HUES6 (cell line): Measurements from ENCODE around the gene KCNJ8.
A peak's percentile ranks its signal among the peaks of the same experiment; 100 is the strongest.
"Not testable (repeated sequence)": the region's sequence is repeated elsewhere in the genome, so short reads cannot be mapped to it uniquely, and the experiment has no call there.

Experiments used
- H3K27ac ChIP-seq: 2 replicates; pipeline ENCODE4 v1.7.0; 2013; ENCODE audit warnings: low read depth, mild to moderate bottlenecking, low read length, inconsistent platforms
- H3K27me3 ChIP-seq: 2 replicates; pipeline ENCODE4 v1.6.1; 2013; ENCODE audit warnings: low read length; ENCODE audit not compliant: control insufficient read depth, insufficient read depth
- H3K36me3 ChIP-seq: 2 replicates; pipeline ENCODE4 v1.6.1; 2013; ENCODE audit warnings: low read length; ENCODE audit not compliant: control insufficient read depth, insufficient read depth
- H3K4me1 ChIP-seq: 2 replicates; pipeline ENCODE4 v1.6.1; 2013; ENCODE audit warnings: low read length; ENCODE audit not compliant: control insufficient read depth, insufficient read depth
- H3K4me3 ChIP-seq: 2 replicates; pipeline ENCODE4 v1.5.1; 2013; ENCODE audit warnings: low read depth, low read length
- H3K9ac ChIP-seq: one replicate; pipeline ENCODE4 v1.6.1; 2013; ENCODE audit warnings: mild to moderate bottlenecking, low read length
- H3K9me3 ChIP-seq: 2 replicates; pipeline ENCODE4 v1.6.1; 2013; ENCODE audit warnings: low read depth, low read length; ENCODE audit not compliant: control insufficient read depth, insufficient read depth

Gene KCNJ8

GRCh38 chr12:21782723-21783122 is 8.2 kb upstream of the KCNJ8 start:
- H3K4me3 ChIP-seq, H3K4me1 ChIP-seq, H3K9me3 ChIP-seq, H3K9ac ChIP-seq, H3K27me3 ChIP-seq, H3K36me3 ChIP-seq, H3K27ac ChIP-seq: not testable (repeated sequence)

GRCh38 chr12:21780786-21781185 is 6.3 kb upstream of the KCNJ8 start:
- no peak overlapping the region for H3K27ac ChIP-seq
- peaks cover 8% of the 10 kb centered on the region for H3K27me3 ChIP-seq
- H3K9ac ChIP-seq = no peak overlapping the region
- no peaks in the 10 kb centered on the region for H3K36me3 ChIP-seq
- H3K9me3 ChIP-seq = no peaks in the 10 kb centered on the region
- no peak overlapping the region for H3K4me3 ChIP-seq
- no peaks in the 10 kb centered on the region for H3K4me1 ChIP-seq

- Histone ChIP-seq H3K4me1 (peaks cover 8% of the 10 kb centered on the region; the same call in 1 of the 2 replicates), H3K9me3 (no peaks in the 10 kb centered on the region), H3K9ac (no peak overlapping the region), H3K4me3 (no peak overlapping the region), H3K27me3 (peaks cover 34% of the 10 kb centered on the region), H3K36me3 (no peaks in the 10 kb centered on the region), H3K27ac (no peak overlapping the region)
Measured at GRCh38 chr12:21776175-21776574, 1.7 kb upstream of the KCNJ8 start.

- no peaks in the 10 kb centered on the region for H3K36me3 ChIP-seq
- peaks cover 8% of the 10 kb centered on the region; the same call in 1 of the 2 replicates for H3K4me1 ChIP-seq
- H3K9me3 ChIP-seq = no peaks in the 10 kb centered on the region
- H3K27ac ChIP-seq = no peak overlapping the region
- H3K9ac ChIP-seq = no peak overlapping the region
- H3K27me3 ChIP-seq = peaks cover 34% of the 10 kb centered on the region
- peak overlapping the region; percentile 74 for H3K4me3 ChIP-seq
Measured at GRCh38 chr12:21775133-21775820, 771 bp upstream of the KCNJ8 start.

GRCh38 chr12:21773806-21774205 is 700 bp downstream of the KCNJ8 start:
- Histone ChIP-seq H3K4me3 (peak overlapping the region; percentile 74), H3K27ac (no peak overlapping the region)

GRCh38 chr12:21773263-21773741 is 1.2 kb downstream of the KCNJ8 start:
- no peaks in the 10 kb centered on the region for H3K9me3 ChIP-seq
- H3K4me1 ChIP-seq = peaks cover 8% of the 10 kb centered on the region; the same call in 1 of the 2 replicates
- H3K27me3 ChIP-seq = peaks cover 34% of the 10 kb centered on the region
- H3K4me3 ChIP-seq = peak overlapping the region; percentile 74
- no peaks in the 10 kb centered on the region for H3K36me3 ChIP-seq
- no peak overlapping the region for H3K9ac ChIP-seq
- H3K27ac ChIP-seq = no peak overlapping the region

More at GRCh38 chr12:21773806-21774205, 700 bp downstream of the KCNJ8 start:
- H3K9ac ChIP-seq = no peak overlapping the region
- no peaks in the 10 kb centered on the region for H3K9me3 ChIP-seq
- peaks cover 8% of the 10 kb centered on the region; the same call in 1 of the 2 replicates for H3K4me1 ChIP-seq
- H3K36me3 ChIP-seq = no peaks in the 10 kb centered on the region
- H3K27me3 ChIP-seq = peaks cover 34% of the 10 kb centered on the region

- peaks cover 31% of the 10 kb centered on the region for H3K27me3 ChIP-seq
- no peaks in the 10 kb centered on the region for H3K9me3 ChIP-seq
- no peak overlapping the region for H3K27ac ChIP-seq
- no peaks in the 10 kb centered on the region for H3K36me3 ChIP-seq
- H3K9ac ChIP-seq = no peak overlapping the region
- H3K4me3 ChIP-seq = no peak overlapping the region
- H3K4me1 ChIP-seq = peaks cover 8% of the 10 kb centered on the region; the same call in 1 of the 2 replicates
Measured at GRCh38 chr12:21771311-21771710, 3.2 kb downstream of the KCNJ8 start.

GRCh38 chr12:21769307-21769706 is 5.2 kb downstream of the KCNJ8 start:
- H3K9me3 ChIP-seq = no peaks in the 10 kb centered on the region
- no peaks in the 10 kb centered on the region for H3K36me3 ChIP-seq
- no peak overlapping the region for H3K9ac ChIP-seq
- H3K4me3 ChIP-seq = no peak overlapping the region
- no peak overlapping the region for H3K27ac ChIP-seq
- H3K27me3 ChIP-seq = peaks cover 14% of the 10 kb centered on the region
- H3K4me1 ChIP-seq = peaks cover 3% of the 10 kb centered on the region; the same call in 1 of the 2 replicates

- H3K9me3 ChIP-seq = no peaks in the 10 kb centered on the region
- H3K9ac ChIP-seq = no peak overlapping the region
- no peak overlapping the region for H3K27ac ChIP-seq
- H3K27me3 ChIP-seq = no peaks in the 10 kb centered on the region
- H3K4me1 ChIP-seq = no peaks in the 10 kb centered on the region
- no peak overlapping the region for H3K4me3 ChIP-seq
- no peaks in the 10 kb centered on the region for H3K36me3 ChIP-seq
Measured at GRCh38 chr12:21766403-21766802, 8.1 kb downstream of the KCNJ8 start.

- H3K9ac ChIP-seq = no peak overlapping the region
- no peak overlapping the region for H3K27ac ChIP-seq
- no peaks in the 10 kb centered on the region for H3K9me3 ChIP-seq
- H3K4me3 ChIP-seq = no peak overlapping the region
- H3K4me1 ChIP-seq = no peaks in the 10 kb centered on the region
- H3K36me3 ChIP-seq = no peaks in the 10 kb centered on the region
- no peaks in the 10 kb centered on the region for H3K27me3 ChIP-seq
Measured at GRCh38 chr12:21764950-21765349, 9.6 kb downstream of the KCNJ8 start.

- Histone ChIP-seq H3K27ac (no peak overlapping the region), H3K4me3 (no peak overlapping the region), H3K27me3 (no peaks in the 10 kb centered on the region), H3K9me3 (no peaks in the 10 kb centered on the region), H3K36me3 (no peaks in the 10 kb centered on the region), H3K4me1 (no peaks in the 10 kb centered on the region), H3K9ac (no peak overlapping the region)
Measured at GRCh38 chr12:21764065-21764464, 10.4 kb downstream of the KCNJ8 start.
